ENCODE measurements around the gene GALNT1. TPM values are rescaled to one million over a fixed set of nuclear protein-coding genes. Genes with fewer than 3 reads are reported as not detected.

The GALNT1 gene
- polyA plus RNA-seq, 1 donor, result 73.8 TPM

DNA sequence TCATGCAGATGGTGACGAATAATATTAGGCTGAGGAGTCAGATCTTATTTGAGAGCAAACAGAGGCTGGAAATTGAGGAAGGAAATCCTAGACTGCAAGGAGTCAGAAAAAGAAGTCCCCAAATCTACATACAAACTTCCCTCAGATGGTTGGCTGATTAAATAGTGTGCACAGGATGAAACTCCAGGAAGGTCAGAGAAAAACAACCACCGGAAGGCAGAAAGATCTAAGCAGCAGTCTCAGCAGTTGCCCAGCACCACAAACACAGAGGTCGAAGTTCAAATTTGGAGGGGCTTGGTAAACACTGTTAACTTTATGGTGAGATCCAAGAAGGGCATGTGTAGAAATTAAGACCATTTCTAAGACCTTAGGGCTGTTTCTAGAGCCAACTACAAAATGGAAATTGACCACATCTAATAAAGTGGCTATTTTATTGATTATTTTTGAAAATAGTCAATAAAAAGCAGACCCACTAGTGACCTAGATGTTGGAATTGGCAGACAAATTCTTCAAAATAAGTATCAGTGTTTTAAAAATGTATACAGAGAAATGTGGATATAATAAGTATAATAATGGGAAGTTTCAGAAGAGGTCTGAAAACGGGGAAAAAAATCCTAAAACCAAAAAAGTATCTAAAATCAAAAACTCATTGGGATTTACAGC lies 134.8 kb downstream of the GALNT1 start:
- DNase-seq, result no peak

DNA sequence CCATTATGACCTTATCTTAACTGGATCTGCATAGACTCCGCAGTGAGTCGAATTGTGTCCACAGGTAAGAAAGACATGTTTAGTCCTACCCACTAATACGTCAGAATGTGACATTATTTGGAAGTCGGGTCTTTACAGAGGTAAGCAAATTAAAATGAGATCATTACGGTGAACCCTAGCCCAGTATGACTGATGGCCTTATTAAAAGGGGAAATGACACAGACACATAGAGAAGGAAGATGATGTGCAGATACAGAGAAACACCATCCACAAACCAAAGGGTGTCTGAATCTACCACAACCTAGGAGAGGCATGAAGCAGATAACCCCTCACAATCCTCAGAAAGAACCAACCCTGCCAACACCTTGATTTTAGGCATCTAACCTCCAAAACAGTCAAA lies 135.6 kb downstream of the GALNT1 start:
- DNase-seq, result no peak

DNA sequence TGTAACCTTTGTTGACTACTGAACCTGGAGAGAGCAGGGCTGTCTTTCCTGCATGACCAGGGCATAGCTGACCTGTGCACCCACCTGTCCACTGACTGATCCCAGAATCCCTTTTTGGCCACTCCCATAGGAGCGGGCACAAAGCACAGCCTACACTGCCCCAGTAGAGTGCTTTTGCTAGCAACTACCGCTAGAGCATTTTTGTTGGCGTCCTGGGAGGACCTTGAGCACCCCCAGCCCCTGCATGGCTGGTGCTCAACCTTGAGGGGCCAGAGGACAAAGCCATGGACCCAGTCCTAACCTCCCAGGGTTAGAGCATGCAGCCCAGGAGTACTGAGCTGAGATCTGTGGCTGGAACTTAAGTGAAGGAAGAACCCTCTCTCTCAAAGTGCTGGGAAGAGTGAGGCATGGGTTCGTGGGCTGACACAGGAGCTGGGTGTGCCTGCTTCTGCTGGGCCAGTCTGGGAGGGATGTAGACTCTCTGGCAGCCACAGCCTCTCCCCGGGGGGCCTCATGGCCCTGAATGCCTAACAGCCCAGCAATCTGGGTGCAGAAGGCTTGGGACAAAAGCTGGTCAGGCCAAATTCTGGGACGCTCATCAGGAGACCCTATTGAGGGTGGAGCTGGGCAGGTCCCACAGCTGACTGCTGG lies 140.0 kb downstream of the GALNT1 start:
- no peak for DNase-seq

DNA sequence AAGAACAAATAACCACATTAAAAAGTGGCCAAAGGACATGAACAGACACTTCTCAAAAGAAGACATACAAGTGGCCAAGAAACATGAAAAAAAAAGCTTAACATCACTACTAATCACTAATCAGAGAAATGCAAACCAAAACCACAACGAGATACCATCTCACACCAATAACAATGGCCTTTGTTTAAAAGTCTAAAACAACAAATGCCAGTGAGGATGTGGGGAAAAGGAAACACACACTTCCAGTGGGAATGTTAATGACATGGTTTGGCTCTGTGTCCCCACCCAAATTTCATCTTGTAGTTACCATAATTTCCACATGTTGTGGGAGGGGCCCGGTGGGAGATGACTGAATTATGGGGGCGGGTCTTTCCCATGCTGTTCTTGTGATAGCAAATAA lies 147.1 kb downstream of the GALNT1 start:
- DNase-seq, result no peak

DNA sequence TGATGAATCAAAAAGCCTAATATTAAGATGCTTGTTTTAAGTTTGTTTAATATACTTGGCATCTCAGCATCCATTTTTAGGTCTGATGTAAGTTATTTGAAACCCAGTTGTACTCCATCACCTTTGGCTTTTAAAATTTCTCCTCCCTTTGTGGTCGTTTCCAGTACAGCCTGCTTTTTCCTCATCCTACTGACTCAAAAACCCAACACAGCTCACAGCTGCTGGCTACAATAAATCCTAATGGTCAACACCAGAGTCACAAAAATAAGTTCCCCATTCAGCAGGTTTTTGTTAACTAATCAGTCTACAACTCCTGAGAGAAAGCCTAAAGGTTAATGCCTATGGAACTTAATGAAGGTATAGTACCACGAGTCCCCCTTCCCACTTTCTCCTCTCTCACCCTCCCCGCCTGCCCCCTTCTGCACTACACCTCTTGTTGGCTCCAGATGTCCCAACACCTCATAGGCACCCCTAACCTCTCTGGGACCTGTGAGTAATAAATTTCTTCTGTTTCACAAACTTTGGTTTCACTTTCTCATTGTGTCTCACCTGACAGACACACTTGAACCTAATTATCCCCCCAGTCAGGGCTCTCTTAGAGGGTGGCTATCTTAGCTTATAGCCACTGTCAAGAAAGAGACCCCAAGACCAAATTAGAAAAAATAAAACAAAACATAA lies 148.6 kb downstream of the GALNT1 start:
- DNase-seq, result peak; percentile 40

DNA sequence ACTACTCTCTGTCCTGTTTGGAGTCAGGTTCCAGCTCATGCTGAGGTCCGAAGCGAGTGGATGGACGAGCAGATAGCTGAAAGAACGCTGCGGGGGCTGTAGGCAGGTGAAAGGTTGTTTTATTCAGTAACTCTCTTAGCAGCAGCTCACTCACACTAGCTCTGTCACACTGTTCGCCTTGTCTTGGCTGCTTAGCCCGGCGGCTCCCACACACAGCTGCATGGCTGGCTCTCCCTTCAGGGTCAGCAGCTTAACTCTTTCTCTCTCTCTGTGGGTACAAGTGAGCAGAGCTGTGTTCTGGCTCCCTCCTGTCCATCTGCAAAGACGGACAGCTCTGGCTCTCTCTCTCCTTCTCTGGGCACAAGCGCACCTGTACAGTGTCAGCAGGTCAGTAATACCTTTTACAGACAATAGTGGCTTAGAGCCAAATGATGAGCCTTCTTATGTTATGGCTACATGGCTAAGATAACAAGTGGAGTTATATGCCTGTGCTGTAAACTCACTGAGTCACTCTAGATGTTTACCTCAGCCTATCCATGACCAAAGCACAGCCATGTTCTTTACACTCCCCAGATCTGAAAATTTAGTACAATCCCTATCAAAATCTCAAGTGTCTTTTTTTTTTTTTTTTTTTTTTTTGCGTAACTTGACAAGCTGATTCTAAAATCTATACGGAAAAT lies 149.3 kb downstream of the GALNT1 start:
- DNase-seq, result peak; percentile 81

DNA sequence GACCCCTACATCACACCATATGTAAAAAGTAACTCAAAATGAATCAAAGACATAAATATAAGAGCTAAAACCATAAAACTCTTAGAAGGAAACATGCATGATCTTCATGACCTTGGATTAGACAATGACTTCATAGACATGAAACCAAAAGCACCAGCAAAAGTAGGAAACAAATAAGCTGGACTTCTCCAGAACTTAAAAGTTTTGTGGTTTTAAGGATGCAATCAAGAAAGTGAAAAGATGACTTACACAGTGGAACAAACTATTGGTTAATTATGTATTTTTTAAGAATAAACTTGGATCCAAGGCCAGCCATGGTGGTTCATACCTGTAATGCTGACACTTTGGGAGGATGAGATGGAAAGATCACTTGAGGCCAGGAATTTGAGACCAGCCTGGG lies 150.2 kb downstream of the GALNT1 start:
- DNase-seq, result no peak

DNA sequence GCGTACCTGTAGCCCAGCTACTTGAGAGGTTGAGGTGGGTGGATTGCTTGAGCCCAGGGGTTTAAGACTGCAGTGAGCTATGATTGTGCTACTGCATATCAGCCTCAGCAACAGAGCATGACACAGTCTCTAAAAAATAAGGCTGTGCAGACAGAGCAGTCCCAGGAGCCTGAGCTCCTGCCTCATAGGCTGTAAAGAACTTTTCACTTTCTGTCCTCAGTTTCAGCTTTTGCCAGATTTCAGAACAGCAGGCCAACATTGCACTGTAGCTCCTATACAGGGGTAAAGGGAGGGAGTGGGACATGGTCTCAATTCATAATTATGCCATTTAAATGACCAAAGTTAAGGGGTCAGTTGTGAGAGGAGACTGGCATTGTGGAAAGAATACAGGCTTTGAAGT lies 150.6 kb downstream of the GALNT1 start:
- DNase-seq, result no peak

DNA sequence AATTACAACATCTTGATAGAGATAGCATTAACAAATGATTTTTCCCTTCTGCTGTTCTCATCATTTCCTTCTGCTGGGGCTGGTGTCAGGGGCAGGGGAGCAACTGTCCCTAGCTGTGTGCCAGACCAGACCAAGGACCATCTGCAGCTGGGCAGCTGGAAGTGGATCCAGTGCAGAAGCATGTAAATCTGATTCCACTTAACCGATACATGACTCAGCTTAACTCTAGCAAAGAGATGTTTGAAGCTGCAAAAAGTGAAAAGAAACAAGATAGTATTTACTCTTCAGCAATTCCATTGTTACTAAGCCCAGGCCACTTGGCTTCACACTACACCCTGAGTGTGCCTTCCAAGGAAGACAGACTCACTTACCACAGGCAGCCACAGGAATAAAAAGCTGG lies 151.1 kb downstream of the GALNT1 start:
- DNase-seq, result no peak

DNA sequence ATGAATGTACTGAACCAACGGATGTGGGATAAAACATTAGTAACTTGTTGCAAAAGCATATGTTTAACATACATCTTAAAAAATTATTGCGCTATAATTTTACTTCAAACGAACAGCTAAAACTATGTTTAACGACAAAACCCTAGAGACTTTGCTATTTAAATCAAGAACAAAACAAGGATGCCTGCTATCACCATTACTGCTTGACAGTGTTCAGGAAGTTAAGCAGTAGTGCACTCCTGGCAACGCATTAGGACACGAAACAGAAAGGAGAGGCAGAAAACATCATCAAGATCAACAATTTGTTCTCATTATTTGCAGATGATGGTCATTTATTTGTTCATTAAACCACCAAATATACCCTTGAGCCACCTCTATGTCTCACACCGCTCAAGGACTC lies 151.9 kb downstream of the GALNT1 start:
- no peak for DNase-seq

DNA sequence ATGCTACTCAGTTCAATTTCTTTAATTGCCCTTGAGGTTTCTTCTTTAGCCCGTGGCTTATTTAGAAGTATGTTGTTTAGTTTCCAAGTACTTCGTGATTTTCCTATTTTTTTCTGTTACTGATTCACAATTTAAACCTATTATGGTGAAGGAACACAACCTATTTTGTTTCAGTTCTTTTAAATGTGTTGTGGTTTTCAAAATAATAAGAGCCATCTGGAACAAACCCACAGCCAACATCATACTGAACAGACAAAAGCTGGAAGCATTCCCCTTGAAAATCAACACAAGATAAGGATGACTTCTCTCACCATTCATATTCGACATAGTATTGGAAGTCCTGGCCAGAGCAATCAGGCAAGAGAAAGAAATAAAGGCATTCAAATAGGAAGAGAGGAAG lies 155.2 kb downstream of the GALNT1 start:
- no peak for DNase-seq

DNA sequence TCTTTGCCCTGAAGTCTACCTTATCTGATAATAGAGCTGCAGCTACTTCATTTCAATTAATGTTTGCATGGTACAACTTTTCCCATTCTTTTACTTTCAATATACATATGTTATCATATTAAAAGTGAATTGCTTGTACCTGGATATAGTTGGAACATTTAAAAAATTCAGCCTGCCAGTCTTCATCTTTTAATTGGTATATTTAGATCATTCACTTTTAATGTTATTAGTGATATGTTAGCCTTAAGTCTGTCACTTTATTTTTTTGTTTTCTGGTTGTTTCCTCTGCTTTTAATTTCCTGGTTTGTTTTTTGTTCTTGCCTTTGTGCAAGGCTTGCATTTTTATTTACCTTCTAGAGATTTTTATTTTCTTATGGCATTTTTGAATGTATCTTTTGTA lies 158.2 kb downstream of the GALNT1 start:
- no peak for DNase-seq

DNA sequence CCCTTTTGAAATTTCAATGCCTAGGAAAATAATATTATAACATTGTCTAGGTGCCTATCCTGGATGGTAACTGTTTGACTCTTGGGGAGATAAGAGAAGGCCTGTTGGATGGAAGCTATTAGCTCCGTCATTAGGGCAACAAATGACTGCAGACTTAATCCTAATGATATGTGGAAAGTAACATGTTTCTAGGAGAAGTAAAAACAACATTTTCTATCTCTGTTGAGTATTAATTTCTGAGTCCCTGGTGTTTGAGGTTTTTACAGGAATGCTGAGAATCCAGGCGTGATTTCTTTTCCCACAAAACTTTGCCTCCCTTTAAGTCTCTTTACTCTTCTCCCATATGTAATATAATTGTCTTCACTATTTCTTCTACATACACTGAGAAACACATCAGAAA lies 159.1 kb downstream of the GALNT1 start:
- DNase-seq, result no peak

DNA sequence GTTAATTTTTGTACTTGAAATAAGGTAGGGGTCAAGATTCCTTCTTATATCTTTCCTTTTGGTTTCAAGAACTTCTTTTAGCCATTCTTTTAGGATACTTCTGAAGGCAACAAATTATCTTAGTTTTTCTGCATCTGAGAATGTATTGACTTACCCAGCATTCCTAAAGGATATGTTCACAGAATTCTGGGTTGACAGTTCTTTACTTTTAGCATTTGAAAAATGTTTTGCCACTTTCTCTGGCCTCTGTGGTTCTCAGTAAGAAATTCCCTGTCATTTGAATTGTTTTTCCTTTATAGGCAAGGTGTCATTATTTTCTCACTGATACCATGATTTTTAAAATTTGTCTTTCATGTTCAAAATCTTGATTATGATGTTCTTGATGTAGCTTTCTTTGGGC lies 162.4 kb downstream of the GALNT1 start:
- no peak for DNase-seq

DNA sequence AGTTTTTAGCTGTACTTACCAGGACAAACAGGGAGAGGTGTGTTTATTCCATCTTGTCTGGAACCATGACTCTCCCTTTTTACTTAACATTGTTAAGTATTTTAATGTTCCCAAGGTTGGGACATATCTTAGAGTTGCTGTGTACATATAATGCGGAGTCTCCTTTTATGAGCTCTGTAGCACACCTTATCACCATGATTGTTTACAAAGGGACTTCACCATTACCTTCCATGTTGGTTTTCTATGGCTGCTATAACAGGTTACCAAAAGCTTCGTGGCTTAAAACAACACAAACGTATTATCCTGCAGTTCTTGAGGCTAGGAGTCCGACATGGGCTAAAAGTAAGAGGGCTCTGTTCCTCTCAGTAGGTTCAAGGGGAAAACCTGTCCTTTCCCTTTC lies 164.3 kb downstream of the GALNT1 start:
- no peak for DNase-seq

DNA sequence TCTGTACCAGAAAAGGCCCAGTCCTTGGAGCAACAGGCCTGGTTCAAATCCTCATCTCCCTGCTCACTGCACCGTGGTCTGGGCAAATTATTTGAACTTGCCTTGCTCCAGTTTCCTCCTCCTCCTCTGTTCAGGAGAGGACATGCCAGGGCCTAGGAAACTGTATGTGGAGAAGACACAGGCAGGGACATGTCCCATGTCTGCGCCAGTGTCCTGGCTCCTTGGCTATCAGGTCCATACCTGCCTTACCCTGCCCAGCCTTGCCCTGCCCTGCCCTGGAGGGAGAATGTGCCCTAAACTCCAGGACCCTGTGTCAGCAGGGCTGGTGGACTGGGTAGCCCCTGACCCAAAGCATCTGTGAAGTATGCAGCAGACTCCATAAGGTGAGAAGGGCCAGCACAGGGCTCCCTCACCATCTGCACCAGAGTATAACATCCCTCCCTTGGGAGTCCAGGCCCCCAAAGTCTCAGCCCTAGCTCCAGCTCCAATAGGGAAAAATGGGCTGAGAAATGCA lies 165.3 kb downstream of the GALNT1 start:
- no peak for DNase-seq

DNA sequence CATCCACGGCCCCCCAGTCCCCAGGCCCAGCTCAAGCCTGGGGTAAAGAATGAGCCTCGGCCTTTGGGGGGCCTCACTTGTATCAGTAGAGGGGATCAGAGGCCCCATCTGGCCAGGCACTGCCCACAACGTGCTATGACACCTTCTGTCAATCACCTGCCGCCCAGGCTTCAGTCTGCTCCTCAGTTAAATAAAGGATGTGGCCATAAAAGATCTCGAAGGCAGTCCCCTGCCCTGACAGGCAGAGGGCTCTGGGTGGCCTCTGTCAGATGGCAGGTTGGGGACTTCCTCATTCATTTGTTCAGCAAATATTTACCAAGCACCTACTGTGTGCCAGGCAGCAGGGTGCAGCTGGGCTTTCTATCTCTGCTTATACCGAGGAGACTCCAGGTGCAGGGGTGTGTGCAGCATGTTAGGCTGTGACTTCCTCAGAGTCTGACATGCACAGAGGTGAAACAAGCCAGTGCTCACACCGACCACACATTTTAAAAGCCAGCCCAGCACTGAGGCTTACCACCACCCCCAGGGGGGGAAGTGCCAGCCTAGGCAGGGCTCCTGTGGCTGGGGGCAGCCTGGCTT lies 166.4 kb downstream of the GALNT1 start:
- DNase-seq, result no peak

DNA sequence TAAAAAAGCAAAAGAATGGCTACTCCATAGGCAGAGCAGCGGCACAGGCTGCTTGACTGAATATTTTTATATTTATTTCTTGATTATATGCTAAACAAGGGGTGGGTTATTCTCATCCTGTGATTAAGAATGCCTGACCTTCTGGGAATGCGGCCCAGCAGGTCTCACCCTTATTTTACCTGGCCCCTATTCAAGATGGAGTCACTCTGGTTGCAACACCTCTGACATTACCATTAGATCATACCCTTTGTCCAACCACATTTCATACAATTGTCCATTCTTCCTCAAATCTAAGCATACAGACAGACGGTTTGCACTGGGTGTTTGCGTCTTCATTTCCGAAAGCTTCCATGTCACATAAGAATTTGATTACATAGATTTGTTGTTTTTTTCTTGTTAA lies 168.2 kb downstream of the GALNT1 start:
- no peak for DNase-seq

DNA sequence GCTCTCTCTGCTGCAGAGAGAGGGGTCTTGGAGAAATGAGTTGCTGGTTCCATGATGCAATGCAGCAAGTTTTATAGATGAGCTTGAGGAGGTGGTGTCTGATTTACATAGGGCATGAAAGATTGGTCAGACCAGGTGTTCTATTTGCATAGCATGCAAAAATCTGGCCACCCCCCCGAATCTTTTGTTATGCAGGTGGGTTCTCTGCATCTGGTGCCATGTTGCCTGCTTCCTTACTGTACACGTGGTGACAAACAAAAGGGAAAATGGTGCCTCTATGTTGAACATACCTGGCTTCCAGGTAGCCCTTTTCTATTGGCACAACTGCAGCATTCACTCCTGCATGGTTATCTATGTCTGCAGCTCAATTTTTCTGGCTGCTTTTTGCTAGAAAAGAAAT lies 169.4 kb downstream of the GALNT1 start:
- DNase-seq, result no peak

DNA sequence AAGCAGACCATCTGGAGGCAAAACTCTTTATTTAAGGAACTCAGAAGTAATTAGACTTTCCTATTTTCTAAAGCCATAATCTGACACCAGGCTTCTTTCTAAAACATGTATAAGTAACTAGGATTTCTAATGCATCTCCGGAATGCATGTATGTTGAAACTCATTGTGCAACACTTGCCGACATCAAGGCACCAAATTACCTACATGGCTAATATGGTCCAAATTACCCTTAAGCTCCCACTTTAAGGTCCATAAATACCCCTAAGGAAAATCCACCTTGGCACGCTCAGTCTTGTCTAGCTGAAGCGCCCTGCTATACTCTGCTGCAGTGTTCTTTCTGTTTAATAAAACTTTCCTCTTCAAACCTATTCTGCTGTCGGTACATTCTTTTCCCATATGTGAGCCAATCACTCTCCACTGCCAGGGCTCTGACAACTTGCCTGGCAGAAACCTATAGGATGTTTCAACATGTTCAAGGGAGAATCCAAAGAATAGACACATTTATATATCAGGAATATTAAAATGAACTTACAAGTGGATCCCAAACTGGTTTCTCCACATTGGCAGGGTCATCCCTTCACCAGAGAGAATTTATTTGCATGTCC lies 171.9 kb downstream of the GALNT1 start:
- no peak for DNase-seq

DNA sequence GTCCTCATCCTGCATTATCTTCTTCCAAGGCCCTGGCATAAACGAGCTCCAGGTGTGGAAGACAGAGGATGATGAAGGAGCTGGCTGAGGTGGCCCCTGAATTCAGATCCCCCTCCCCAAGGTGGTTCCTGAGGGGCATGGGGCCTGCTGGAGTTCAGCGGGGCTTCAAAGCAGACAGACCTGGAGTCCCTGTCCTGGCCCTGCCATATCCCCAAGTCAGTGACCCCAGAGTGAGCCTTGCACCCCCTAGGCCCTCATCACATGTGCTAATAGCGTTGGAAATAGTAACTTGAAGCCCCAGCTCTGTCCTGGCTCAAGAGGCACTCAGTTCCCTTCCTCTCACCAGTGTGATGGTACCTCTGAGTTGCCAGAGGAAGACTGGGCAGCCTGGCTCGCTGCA lies 172.9 kb downstream of the GALNT1 start:
- DNase-seq, result no peak

DNA sequence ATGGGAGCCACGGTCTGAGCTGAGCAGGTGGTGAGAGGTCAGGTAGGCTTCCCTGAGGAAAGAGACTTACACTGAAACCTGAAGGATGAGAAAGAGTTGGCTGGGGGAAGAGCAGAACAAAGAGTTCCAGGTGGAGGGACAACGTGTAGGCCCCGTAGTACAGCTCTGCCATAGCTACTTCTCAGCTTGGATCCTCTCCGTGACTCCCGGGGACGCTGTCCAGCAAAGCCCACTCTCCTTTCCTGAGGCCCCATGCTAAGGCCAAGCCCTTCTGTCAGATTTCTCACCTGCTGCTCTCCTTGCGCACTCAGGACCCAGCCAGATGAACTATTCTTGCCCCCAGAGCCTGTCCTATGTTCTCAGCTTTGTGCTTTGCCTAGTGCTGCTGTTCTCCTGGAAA lies 173.8 kb downstream of the GALNT1 start:
- no peak for DNase-seq
